T-helper 17 cell (primary cell): Measurements from ENCODE around the gene SOST. TPM values are rescaled to one million over a fixed set of nuclear protein-coding genes. Genes with fewer than 3 reads are reported as not detected.

ENCODE experiments used
- ATAC-seq: fragments of 150-1000 bp; cut with Tn5 transposase; 2 replicates; pipeline ENCODE4 v1.10.0; 2021; ENCODE audit warnings: mild to moderate bottlenecking, moderate library complexity
- DNase-seq, 3 donors: peaks; one replicate each; pipeline versions ENCODE4 v3.0.0 to v3.0.0-alpha.2; 2020 to 2021
- H3K9me3 ChIP-seq: one replicate; pipeline ENCODE4 v1.7.0; 2013; ENCODE audit warnings: low read length, mild to moderate bottlenecking; ENCODE audit not compliant: control insufficient read depth, poor library complexity, severe bottlenecking
- H3K27ac Mint-ChIP-seq: one replicate; pipeline ENCODE4 v1.8.0; 2022; ENCODE audit warnings: mild to moderate bottlenecking, moderate library complexity, mixed read lengths
- H3K27me3 Mint-ChIP-seq: one replicate; pipeline ENCODE4 v1.8.0; 2022; ENCODE audit warnings: mixed read lengths
- H3K36me3 Mint-ChIP-seq: one replicate; pipeline ENCODE4 v1.8.0; 2022; ENCODE audit warnings: low read depth, mixed read lengths
- H3K4me1 Mint-ChIP-seq: one replicate; pipeline ENCODE4 v1.8.0; 2022; ENCODE audit warnings: mild to moderate bottlenecking, mixed read lengths
- H3K4me3 Mint-ChIP-seq: one replicate; pipeline ENCODE4 v1.8.0; 2022; ENCODE audit warnings: mild to moderate bottlenecking, moderate library complexity, mixed read lengths
- total RNA-seq, 4 donors: library from RNA in 2 of 4; stranded (reverse) in 2 of 4; gene quantifications; one replicate each; pipeline ENCODE4 v1.2.3 and lab custom pipeline; 2022 to 2026

SOST gene
- total RNA-seq, 2 donors from 2014 or later = not detected

DNA sequence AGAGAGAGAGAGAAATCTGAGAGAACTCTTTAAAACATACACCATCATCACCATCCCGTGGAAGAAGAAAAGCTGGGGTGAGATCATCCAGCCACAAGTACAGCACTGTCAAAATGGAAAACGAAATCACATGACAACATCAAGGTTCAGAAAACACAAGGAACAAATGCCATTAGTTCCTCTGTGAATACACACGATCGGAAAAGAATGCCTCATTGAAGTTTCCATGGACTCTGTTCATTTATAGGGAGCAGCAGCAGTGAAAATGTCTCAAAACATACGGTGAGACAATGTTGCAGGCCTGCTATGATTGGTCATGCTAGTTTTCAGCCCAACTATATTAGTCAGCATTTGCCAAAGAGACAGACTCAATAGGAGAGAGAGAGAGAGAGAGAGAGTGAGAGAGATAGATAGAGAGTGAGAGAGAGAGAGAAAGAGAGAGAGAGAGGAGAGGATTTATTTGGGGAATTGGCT is 26.1 kb upstream of the SOST start:
- Mint-ChIP-seq H3K36me3 (peaks cover 4% of the 10 kb centered on the region), H3K27me3 (peaks cover 53% of the 10 kb centered on the region), H3K4me3 (no peak overlapping the region), H3K27ac (no peak overlapping the region), H3K4me1 (no peaks in the 10 kb centered on the region)
- ATAC-seq (no peak), DNase-seq (no peak)
- no peaks in the 10 kb centered on the region for H3K9me3 ChIP-seq

DNA sequence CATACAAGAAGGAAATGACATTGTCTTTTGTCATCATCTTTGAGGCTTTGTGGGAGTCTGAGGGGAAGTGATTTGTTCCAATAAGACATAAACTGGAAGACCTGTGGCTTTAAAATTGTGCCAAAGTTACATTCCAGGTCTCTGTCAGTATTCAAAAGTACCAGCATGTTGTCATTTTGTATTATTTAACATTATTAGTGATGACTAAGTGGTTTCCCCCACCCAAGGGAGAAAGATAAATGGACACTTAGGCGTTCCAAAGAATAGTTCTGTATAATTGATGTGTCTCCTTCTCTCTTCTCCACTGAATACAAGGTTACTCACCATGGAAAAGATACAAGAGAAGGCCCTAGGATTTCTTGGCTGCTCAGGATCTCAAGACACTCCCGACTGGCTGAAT is 25.5 kb upstream of the SOST start:
- H3K36me3 Mint-ChIP-seq = peaks cover 4% of the 10 kb centered on the region
- no peak for ATAC-seq
- H3K9me3 ChIP-seq = no peaks in the 10 kb centered on the region
- H3K4me1 Mint-ChIP-seq = peaks cover 3% of the 10 kb centered on the region
- no peak overlapping the region for H3K27ac Mint-ChIP-seq
- peaks cover 52% of the 10 kb centered on the region for H3K27me3 Mint-ChIP-seq
- no peak overlapping the region for H3K4me3 Mint-ChIP-seq
- no peak for DNase-seq

DNA sequence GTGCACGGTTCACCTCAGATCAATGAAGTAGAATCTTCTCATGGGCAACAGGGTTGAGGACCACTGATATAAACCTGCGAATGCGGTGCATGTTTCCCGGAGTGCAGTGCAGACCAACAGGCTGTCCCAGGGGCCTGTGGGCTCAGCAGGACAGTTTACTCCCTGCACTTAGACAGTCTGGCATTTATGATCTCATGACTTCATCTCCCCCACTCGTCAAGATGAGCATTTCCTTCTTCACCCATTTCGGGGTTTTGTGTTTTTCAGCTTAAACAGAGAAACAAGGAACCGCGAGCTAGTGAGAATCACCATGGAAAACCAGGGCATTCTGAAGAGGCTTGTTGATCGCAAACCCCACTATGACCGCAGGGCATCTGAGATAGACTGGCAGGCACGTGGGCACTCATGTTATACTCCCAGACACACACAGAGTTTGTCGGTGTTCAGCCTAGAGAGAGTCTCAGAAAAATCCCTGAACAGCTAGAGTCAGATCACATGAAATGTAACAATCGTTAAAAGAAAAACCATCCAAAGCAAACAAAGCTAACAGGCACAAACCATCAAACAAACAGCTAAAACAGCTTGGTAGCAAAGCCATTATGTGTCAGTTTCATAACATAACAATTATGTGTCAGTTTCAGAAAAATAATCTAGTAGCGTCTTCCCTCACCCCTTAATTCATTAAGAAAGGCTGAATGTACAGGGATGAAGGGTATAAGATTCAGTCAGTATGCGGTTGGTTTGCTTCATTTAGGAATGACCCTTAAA is 24.5 kb upstream of the SOST start:
- H3K4me1 Mint-ChIP-seq = peaks cover 3% of the 10 kb centered on the region
- DNase-seq (no peak), ATAC-seq (no peak)
- no peak overlapping the region for H3K4me3 Mint-ChIP-seq
- H3K27me3 Mint-ChIP-seq = peaks cover 52% of the 10 kb centered on the region
- H3K9me3 ChIP-seq = no peaks in the 10 kb centered on the region
- peaks cover 4% of the 10 kb centered on the region for H3K36me3 Mint-ChIP-seq
- no peak overlapping the region for H3K27ac Mint-ChIP-seq

- H3K4me1 Mint-ChIP-seq = peaks cover 10% of the 10 kb centered on the region
- no peaks in the 10 kb centered on the region for H3K9me3 ChIP-seq
- peak within 1 kb of the TSS; percentile 84 for H3K4me3 Mint-ChIP-seq
- no peak for DNase-seq
- H3K27ac Mint-ChIP-seq = no peak within 1 kb of the TSS
- H3K27me3 Mint-ChIP-seq = peaks cover 46% of the 10 kb centered on the region
- peaks cover 2% of the 10 kb centered on the region for H3K36me3 Mint-ChIP-seq
- no peak for ATAC-seq
Measured at GRCh38 chr17:43780135-43780534, 21.5 kb upstream of the SOST start, which contains the start of gene CFAP97D1. Gene CFAP97D1, plus strand, starts transcription at chr17:43780435. Its CDS starts 28 bp downstream, at chr17:43780463.

- peaks cover 42% of the 10 kb centered on the region for H3K27me3 Mint-ChIP-seq
- peaks cover 10% of the 10 kb centered on the region for H3K4me1 Mint-ChIP-seq
- no peaks in the 10 kb centered on the region for H3K36me3 Mint-ChIP-seq
- peak; percentile 27 for ATAC-seq
- H3K9me3 ChIP-seq = no peaks in the 10 kb centered on the region
- no peak overlapping the region for H3K27ac Mint-ChIP-seq
- H3K4me3 Mint-ChIP-seq = peak overlapping the region; percentile 84
- DNase-seq = no peak
Measured at GRCh38 chr17:43779145-43780125, 20.8 kb upstream of the SOST start.

GRCh38 chr17:43778337-43779144 is 19.9 kb upstream of the SOST start, which contains the start of gene DUSP3:
Gene DUSP3, minus strand, starts transcription at chr17:43778977. Its CDS starts 53 bp downstream, at chr17:43778924.
- H3K27me3 Mint-ChIP-seq = peaks cover 33% of the 10 kb centered on the region
- H3K4me1 Mint-ChIP-seq = peaks cover 10% of the 10 kb centered on the region
- no peaks in the 10 kb centered on the region for H3K9me3 ChIP-seq
- no peak within 1 kb of the TSS for H3K27ac Mint-ChIP-seq
- DNase-seq = peak; percentile 65 to 73 (median 73)
- peak; percentile 97 for ATAC-seq
- peaks cover 2% of the 10 kb centered on the region for H3K36me3 Mint-ChIP-seq
- H3K4me3 Mint-ChIP-seq = peak within 1 kb of the TSS; percentile 86

DNA sequence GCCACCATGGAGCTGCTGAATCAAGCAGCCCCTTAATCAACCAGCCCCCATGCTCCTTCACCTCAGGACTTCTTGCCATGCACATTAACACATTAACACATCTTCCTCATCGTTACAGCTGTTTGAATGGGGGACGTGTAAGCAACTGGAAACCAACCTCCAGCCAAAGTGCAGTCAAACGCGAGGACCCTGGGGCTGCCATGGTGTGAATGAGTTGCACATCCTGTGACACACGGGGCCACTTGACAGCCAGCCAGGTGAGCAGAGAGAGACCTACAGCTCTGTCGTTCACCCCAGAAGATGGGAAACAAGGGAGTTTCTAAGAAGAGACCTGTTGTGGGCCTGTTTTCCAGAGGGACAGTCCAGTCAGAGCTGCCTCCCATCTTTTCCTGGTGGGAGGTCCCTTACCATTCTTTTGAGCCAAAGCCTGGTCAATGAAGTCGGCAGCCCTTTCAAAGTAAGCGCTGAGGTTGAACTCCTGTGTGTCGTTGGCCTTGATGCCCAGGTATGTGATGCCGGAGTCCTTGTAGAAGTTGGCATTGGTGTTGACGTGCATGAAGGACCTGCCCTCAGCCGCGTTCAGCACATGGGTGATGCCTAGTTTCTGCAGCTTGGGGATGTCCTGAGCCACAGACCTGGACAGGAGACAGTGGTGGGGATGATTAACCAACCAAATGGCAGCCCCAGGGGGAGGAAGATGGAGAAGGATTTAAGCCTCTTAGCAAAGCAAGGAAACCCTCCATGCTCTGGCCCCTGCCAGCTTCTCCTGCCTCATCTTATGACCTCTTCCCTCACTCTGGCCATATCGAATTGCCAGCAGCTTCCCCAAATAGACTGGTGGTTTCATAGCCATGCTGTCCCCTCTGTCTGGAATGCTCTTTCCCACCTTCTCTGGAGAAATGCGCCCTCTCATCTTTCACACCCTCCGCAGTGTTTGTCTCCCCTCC is 16.0 kb upstream of the SOST start:
- H3K4me3 Mint-ChIP-seq = no peak overlapping the region
- peaks cover 10% of the 10 kb centered on the region for H3K4me1 Mint-ChIP-seq
- no peaks in the 10 kb centered on the region for H3K9me3 ChIP-seq
- DNase-seq (no peak), ATAC-seq (no peak)
- peaks cover 10% of the 10 kb centered on the region for H3K36me3 Mint-ChIP-seq
- no peaks in the 10 kb centered on the region for H3K27me3 Mint-ChIP-seq
- H3K27ac Mint-ChIP-seq = no peak overlapping the region

DNA sequence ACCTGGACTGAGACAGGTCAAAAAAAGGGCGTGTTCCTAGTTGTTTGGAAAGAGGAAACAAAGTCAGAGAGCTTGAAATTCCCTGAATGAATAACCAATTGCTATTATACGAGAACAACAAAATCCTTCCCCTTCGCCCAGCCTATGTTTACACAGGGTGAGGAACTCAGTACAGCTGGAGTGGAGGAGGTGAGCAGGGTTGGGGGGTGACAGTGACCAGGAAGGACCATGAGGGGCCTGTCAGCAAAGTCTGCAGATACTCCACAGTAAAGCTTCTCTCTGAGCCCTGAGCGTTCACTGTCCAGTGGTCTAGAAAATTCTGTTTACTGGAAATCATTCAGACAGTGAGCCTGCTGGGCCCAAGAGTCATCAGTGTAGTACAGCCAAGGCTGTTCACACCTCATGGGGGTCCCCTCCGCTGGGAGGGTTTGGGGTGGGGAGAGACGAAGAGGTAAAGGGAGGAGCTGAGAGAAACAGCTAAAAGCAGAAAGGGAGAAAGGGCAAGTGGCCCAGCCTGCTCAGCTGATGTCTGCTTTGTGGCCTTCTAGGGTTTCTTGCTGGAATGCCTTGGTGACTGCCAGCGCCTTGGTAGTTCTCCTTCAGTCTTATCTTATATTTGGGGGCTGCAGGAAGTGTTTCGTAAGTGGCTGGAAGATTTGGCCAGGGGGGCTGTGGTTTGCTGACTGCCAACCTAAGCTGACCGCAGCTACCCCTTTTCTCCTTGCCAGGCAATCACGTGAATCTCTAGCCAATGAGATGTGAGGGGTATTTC is 14.5 kb upstream of the SOST start:
- no peak overlapping the region for H3K4me3 Mint-ChIP-seq
- DNase-seq = no peak
- peaks cover 12% of the 10 kb centered on the region for H3K36me3 Mint-ChIP-seq
- H3K4me1 Mint-ChIP-seq = peaks cover 7% of the 10 kb centered on the region
- no peaks in the 10 kb centered on the region for H3K27me3 Mint-ChIP-seq
- no peak overlapping the region for H3K27ac Mint-ChIP-seq
- H3K9me3 ChIP-seq = no peaks in the 10 kb centered on the region
- no peak for ATAC-seq

DNA sequence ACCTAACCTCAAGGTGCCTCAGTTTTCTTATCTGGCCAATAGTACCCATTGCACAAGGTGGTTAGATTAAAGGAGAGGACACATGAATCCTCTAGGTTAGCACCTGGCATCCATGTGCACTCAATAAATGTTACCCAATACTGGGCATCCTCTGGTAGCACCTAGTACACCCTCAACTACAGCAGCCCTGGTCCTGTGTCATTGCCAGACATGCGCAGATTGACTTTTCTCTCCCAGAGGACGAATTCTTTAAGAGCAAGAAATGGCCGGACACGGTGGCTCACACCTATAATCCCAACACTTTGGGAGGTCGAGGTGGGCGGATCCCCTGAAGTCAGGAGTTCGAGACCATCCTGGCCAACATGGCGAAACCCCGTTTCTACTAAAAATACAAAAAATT is 12.9 kb upstream of the SOST start:
- Mint-ChIP-seq H3K4me3 (no peak overlapping the region), H3K36me3 (peaks cover 12% of the 10 kb centered on the region), H3K27me3 (no peaks in the 10 kb centered on the region), H3K27ac (no peak overlapping the region), H3K4me1 (peaks cover 3% of the 10 kb centered on the region)
- DNase-seq (no peak), ATAC-seq (no peak)
- no peaks in the 10 kb centered on the region for H3K9me3 ChIP-seq

DNA sequence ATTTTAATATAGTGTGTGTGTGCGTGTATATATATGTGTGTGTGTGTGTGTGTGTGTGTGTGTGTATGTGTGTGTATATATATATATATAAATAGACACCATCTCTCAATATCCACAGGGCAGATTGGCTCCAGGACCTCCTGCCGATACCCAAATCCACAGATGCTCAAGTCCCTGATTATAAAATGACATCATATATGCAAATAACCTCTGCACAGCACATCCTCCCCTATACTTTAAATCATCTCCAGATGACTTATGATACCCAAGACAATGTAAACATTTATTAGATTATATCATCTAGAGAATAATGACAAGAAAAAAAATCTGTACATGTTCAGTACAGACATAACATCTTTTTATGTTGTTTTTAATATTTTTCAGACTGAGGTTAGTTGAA is 12.4 kb upstream of the SOST start:
- Mint-ChIP-seq H3K4me1 (no peaks in the 10 kb centered on the region), H3K36me3 (peaks cover 12% of the 10 kb centered on the region), H3K27me3 (no peaks in the 10 kb centered on the region), H3K4me3 (no peak overlapping the region), H3K27ac (no peak overlapping the region)
- DNase-seq = no peak
- H3K9me3 ChIP-seq = no peaks in the 10 kb centered on the region
- ATAC-seq = no peak

GRCh38 chr17:43769859-43770258 is 11.3 kb upstream of the SOST start:
- Mint-ChIP-seq H3K27me3 (no peaks in the 10 kb centered on the region), H3K4me1 (no peaks in the 10 kb centered on the region), H3K4me3 (no peak overlapping the region), H3K36me3 (peaks cover 12% of the 10 kb centered on the region), H3K27ac (no peak overlapping the region)
- DNase-seq = no peak
- H3K9me3 ChIP-seq = no peaks in the 10 kb centered on the region
- no peak for ATAC-seq
